Measurements from ENCODE around the gene SMIM24.

- TF ChIP-seq CTCF (conservative IDR thresholded peaks at IDR 0.05; ENCODE audit: low read depth in 2 of 2) (no peak), POLR2AphosphoS5 (IDR thresholded peaks at IDR 0.05; ENCODE audit: low read depth) (no peak), REST (IDR thresholded peaks at IDR 0.05; ENCODE audit: unreplicated experiment) (no peak), EZH2phosphoT487 (IDR thresholded peaks at IDR 0.05; ENCODE audit: unreplicated experiment) (no peak), ETS1 (IDR thresholded peaks at IDR 0.05) (no peak), EZH2 (IDR thresholded peaks at IDR 0.05; ENCODE audit: low read depth, unreplicated experiment) (no peak), JUNB (IDR thresholded peaks at IDR 0.05; ENCODE audit: unreplicated experiment) (no peak), ZNF331 (CRISPR knock-in tag; IDR thresholded peaks at IDR 0.05; ENCODE audit: low read depth) (no peak), CREB1 (CRISPR knock-in tag; IDR thresholded peaks at IDR 0.05; ENCODE audit: low read depth) (no peak)
These were observed 6.3 kb downstream of the SMIM24 start for GRCh38 chr19:3474010-3474409.

Measured in GM23338 (cell line).